Prostate gland (tissue), 2 donors: ENCODE results near the gene SUGCT.
"Not testable (repeated sequence)": the region's sequence is repeated elsewhere in the genome, so short reads cannot be mapped to it uniquely, and the experiment has no call there.

ENCODE experiments used
- POLR2A ChIP-seq: fragments of 450-650 bp; IDR thresholded peaks from one replicate; pipeline ENCODE4 v1.6.1; 2016; ENCODE audit warnings: antibody characterized with exemption, mild to moderate bottlenecking
- POLR2AphosphoS5 ChIP-seq: sonication (generic); formaldehyde crosslinking; IDR thresholded peaks from one replicate; pipeline ENCODE4 v1.6.1; 2017; ENCODE audit warnings: antibody characterized with exemption
- TF ChIP-seq, protein P1 (sequence below), 4 experiments: fragments of 200-600 bp in 2 of 4; fragments of 450-650 bp in 2 of 4; sonication (generic) in 2 of 4; IDR thresholded peaks; 1 replicate in 3 of 4; 2 replicates in 1 of 4; pipeline ENCODE4 v1.5.1; 2016 to 2019; ENCODE audit warnings: antibody characterized with exemption in 4 of 4, mild to moderate bottlenecking in 2 of 4, moderate library complexity in 2 of 4

GRCh38 chr7:40141916-40142315, 7.1 kb downstream of the SUGCT start:
- not testable (repeated sequence) for TF ChIP-seq POLR2A, POLR2AphosphoS5
- TF ChIP-seq, protein P1, sequence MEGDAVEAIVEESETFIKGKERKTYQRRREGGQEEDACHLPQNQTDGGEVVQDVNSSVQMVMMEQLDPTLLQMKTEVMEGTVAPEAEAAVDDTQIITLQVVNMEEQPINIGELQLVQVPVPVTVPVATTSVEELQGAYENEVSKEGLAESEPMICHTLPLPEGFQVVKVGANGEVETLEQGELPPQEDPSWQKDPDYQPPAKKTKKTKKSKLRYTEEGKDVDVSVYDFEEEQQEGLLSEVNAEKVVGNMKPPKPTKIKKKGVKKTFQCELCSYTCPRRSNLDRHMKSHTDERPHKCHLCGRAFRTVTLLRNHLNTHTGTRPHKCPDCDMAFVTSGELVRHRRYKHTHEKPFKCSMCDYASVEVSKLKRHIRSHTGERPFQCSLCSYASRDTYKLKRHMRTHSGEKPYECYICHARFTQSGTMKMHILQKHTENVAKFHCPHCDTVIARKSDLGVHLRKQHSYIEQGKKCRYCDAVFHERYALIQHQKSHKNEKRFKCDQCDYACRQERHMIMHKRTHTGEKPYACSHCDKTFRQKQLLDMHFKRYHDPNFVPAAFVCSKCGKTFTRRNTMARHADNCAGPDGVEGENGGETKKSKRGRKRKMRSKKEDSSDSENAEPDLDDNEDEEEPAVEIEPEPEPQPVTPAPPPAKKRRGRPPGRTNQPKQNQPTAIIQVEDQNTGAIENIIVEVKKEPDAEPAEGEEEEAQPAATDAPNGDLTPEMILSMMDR (IDR thresholded peaks at IDR 0.05): not testable (repeated sequence)
